IPS DF 4.7 (cell line): Measurements from ENCODE around the gene TTN.

Experiments used
- DNase-seq: peaks from one replicate; pipeline ENCODE4 v3.0.0-alpha.2; 2013; ENCODE audit warnings: low spot score; ENCODE audit errors: extremely low read depth

TTN gene

DNA sequence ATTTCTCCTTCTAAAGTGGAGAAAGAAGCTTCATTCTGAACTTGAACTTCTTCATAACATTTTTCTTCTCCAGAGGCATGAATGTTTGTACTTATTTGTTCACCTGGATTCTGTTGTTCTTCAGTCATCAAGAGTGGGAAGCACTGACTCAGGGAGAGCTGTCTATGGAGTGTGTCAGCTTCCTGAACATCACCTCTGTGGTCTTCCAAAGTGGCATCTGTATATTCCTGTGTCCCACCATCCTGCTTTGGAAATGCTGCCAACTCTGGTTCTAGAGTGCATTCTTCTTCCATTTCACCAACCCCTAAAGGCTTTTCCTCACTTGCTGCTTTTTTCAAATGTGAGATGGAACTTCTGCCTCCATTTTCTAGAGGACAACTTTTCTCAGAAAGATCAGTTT, 59.5 kb downstream of the TTN start:
- DNase-seq: no peak

DNA sequence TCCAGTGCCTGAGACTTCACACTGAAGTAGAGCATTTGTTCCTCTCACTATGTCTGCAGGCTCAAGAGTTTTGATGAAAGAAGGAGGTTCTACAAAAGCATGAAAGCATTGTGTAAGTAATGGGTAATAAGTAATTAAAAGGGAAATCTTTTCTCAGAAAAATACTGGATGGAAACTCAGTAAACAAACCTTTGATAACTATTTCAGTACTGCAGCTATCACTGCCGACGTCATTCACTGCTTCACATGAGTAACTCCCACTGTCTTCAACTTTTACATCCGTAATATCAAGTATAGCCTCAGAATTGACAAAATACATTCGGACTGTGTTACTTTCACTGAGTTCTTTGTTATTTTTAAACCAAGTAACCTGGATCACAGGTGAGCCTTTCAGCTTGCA, 72.7 kb downstream of the TTN start:
- no peak for DNase-seq

DNA sequence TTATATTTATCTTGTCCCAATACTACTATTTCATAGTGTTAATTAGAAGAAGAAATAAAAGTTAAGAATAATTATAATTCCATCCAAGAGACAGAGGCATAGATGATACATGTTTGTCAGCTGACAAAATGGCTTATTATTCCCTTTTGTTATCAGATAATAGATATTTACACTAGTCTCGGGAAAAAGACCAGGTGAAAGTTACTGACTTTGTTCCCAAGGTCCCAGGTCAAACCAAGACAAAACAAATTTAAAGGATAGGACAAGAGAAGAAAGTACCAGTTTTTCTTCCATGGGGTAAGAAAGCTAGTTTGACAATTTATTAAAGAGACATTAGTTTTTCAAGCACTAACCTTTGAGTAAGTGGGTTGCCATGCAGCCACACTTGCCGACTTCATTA, 73.2 kb downstream of the TTN start:
- DNase-seq: no peak

DNA sequence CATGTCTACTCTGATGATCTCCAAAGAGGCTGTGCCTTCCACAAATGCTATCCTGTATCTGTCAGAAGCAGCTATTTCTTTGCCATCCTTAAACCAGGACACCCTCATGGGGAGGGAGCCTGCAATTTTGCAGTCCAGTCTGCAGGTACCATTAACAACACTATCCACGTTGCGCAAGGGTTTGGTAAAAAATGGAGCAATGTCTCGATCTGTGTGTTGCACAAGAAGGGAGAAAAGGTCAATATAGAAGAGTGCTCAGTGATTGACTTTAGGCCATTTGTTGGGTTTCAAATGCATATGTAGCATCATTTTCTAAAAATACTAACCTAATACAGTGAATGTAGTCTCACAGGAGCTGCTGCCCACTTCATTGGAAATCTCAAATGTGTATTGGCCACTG, 74.3 kb downstream of the TTN start:
- no peak for DNase-seq

DNA sequence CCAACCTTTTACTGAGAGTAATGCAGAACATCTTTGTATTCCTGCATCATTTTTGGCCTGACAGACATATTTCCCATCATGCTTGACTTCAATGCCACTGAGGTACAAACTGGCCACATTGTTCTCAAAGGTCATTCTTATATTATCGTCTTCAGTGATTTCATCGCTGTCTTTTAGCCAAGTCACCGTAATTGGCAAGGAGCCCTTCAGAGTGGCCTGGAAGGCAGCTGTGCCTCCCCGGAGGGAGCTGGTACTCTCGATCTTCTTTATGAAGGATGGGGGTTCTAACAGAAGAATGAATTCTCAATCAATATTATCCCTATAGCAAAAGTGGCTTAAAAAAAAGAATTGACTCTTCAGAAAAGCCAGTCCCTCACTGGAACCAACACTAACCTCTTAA, 75.9 kb downstream of the TTN start:
- no peak for DNase-seq

DNA sequence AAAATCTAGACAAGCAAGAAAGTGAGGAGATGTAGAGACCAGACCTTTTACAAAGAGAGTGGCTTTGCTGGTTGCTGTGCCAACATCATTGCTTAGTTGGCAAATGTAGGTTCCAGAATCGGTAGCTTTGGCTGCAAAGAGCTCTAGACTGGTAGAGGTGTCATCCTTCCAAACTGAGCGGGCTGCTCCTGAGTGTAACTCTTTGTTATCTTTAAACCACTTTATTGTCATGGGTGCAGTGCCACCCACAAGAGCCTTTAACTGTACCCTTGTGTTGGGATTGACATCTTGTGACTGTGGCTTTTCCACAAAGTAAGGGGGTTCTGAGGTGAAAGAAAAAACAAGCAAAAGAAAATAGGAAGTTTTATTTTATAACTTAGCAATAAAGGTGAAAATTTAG, 77.2 kb downstream of the TTN start:
- no peak for DNase-seq

DNA sequence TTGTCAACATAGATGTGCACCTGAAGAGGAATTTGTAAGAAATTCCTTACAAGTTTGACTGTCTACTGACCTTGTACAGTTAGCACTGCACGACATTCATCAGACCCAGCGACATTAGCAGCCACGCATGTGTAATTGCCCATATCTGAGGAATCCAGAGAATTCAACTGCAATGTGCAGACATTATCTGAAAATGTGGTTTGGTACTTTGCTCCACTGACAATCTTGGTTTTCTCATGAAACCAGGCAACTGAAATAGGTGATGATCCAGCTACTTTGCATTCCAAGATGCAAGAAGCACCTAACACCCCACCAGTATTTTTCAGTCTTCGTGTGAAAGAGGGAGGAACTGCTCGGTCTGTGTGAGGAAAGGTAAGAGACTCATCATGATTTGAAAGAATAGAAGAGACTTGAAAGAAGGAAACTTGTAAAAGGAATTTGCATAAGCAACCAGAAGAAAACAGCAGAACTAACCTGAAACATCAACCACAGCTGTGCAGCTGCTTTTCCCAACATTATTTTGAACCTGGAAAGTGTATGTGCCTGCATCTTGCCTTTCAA, 83.4 kb downstream of the TTN start:
- no peak for DNase-seq

DNA sequence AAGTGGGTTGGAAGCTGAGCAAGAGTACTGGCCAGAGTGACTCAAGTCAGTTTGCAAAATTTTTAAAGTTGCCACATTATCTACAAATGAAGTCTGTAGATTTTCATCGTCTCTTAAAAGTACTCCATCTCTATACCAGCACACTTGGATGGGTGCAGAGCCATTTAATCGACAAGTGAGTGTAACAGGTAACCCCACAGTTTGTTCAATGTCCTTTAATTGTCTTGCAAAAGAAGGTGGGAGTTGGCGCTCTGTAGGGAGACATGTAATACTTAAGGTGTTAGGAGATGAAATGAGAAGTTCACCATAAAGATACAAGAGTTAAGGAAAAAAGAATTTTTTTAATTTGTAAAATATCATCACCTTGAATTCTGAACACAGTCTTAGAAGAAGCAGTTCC, 84.9 kb downstream of the TTN start:
- no peak for DNase-seq

DNA sequence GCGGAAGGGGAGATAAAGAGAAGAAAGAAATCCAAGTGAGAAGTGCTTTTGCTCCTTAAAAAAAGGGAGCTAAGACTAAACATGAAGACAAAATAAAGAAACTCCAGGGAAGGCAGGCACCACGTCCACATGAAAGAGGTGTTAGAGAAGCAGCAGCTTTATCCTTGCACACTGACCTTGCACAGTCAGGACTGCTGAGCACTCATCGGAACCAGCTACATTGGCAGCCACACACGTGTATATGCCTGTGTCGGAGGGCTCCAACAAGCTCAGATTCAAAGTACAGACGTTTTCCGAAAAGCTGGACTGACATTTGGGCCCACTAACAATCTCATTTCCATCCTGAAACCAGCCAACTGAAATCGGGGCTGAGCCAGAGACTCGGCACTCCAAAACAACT, 88.2 kb downstream of the TTN start:
- no peak for DNase-seq

DNA sequence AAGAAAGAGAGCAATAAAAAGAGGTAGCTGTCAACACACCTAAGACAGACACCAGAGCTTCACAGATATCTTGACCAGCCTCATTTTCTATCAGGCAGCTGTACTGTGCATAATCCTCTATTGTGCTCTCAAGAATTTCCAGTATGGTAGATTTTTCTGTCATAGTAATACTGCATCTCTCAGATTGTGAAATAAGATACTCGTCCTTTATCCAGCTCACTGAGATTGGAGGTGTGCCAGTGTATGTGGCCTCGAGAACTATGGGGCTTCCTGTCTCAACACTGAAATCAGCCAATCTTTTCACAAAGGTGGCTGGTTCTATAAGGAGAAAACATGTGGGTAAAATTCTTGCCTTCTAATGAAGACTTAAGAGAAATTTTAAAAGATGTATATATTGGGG, 88.9 kb downstream of the TTN start:
- no peak for DNase-seq

DNA sequence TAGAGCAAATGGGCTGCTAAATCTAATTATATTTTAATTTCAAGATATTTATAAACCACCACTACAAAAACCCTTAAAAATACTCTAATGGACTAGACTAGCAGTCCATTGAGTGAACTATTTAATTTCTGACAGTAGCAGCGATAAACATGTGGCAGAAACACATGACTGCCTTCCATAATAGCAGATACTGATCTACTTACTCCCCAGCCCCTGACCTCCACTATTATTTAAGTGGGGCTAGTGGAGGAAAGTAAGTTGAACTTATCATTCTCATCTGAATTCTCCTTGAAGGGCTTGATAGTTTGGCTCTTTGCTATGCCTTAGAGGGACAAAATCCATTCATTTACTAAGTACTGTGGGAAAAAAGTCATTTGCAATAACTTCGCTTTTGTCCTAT, 90.8 kb downstream of the TTN start:
- DNase-seq: no peak

DNA sequence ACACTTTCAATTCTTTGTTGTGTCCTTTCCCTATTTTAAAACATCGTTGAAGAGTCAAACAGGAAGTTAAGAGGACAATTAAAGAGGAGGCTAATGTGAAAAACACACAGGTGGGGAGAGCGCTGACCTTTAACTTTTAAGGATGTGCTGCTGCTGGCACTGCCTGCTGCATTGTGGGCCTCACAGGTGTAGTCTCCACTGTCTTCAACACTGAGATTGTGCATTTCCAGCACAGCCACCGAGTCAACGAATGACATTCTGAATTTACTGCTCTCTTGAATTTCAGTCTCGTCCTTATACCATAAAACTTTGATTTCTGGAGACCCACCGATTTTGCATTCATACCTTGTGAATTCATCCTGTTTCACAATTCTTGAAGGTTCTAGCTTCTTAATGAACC, 91.9 kb downstream of the TTN start:
- no peak for DNase-seq

DNA sequence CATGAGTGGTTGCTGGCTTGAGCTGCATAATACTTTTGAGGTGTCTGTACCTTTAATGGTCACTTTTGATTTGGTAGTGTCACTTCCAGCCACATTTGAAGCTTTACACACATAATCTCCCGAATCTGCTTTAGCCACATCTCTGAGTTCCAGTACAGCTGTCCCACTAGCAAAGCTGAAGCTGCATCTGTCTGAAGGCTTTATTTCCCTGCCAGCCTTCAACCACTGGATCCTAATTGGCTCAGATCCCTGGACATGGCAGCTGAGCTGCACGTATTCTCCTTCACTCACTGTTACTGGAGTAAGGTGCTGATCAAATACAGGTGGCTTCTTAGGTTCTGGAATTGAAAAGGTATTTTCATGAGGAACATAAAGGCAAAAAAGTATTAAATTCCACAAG, 99.7 kb downstream of the TTN start:
- no peak for DNase-seq

DNA sequence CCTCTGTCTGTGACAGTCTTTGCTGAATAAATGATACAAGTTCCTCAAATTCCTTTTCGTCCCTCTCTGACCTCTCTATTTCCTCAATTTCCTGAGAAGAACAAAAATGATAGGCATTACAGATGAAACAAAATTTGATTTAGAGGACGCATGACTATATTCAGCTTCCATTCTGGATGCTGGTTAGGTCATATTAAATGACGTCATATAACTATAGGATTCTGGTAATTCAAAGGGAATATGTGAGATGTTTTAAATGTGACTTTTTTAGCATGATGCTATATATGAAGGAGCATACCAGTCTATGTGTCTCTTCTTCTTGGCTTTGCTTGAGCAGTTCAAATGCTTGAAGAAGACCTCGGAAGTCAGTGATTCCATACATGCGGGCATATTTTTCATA, 102.3 kb downstream of the TTN start:
- no peak for DNase-seq

DNA sequence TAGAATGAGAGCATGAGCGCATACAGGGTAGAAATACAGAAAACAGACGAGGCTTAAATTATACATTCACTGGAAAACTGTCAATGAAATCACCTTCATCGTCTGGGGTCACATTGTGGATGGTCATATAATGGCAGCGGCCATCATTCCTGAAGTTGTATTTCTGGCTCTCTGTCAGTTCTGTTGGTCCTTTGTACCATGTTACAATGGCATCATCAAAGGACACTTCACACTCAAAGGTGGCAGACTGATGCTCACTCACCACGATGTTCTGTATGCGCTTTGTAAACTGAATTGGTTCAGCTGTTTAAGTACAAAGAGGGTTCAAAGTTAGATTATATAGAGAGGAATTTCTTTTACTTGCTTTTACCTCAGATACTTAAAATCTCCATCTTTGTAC, 104.9 kb downstream of the TTN start:
- DNase-seq: no peak

DNA sequence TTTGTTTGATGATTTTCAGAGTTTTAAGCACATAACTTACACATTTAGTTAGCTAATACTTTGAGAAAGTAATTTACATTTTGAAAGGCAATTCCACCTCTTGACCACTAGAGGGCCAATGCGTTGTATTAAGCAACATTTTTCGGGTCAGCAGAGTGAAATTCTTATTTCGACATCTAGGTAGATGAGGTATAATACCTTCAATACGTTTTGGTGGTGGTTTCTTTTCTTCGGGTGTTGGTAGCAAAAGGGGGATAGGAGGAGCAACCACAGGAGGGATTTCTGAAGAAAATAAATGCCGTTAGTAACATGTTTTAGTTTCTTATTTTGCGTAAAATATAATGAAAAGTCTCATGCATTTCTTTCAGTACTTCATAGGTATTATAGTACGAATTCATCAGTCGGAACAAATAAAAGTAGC, 106.3 kb downstream of the TTN start:
- no peak for DNase-seq

DNA sequence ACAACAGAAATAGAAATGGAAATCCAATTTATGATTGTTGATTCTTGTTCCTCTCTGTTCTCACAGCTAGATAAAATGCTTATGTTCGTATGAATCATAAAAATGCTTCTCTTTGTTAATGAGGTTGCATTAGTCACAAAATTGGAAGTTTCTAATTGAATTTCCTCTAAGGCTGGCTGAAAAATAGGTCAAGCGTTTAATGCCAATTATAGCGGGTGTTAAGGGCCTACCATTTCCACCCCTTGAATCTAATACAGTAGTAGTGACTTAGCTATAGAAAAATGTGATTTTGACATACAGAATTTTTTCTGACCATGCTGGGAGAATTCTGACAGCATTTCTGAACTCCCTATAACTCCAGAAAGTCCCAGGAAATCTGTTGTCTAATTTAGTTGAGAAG, 107.1 kb downstream of the TTN start:
- no peak for DNase-seq

DNA sequence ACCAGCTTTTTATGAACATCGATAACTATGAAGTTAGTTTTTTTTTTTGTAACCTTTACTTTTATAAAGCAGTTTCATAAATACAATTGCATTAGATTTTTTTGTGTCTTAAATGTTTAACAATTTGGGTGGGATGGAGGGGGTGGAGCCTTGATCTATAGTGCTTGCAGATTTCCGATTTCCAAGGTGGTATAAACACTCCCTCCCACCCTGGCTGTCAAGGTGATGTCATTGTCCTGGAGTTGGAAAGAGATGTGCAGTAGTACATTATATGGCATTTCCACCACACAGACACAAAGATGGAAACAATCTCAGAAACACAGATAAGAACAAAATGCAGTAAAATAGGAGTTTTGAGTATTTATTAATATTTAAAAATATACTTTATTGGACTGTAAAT, 114.4 kb downstream of the TTN start:
- DNase-seq: no peak

DNA sequence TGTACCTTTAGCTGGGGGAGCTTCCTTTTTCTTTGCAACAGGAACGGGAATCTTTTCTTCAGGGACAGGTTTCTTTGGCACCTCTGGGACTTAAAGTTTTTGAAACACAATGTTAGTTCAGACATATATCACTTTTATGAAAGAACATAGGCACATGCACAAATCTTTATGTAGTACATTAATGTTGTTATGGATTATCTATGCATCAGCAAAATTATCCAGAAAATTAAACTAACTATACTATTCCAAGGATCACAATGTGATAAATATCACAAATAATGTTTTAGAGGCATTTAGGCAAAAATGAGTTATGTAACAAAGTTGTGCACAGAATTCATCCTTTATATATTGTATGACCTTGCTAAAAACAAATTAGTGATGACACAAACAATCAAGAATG, 117.4 kb downstream of the TTN start:
- no peak for DNase-seq

DNA sequence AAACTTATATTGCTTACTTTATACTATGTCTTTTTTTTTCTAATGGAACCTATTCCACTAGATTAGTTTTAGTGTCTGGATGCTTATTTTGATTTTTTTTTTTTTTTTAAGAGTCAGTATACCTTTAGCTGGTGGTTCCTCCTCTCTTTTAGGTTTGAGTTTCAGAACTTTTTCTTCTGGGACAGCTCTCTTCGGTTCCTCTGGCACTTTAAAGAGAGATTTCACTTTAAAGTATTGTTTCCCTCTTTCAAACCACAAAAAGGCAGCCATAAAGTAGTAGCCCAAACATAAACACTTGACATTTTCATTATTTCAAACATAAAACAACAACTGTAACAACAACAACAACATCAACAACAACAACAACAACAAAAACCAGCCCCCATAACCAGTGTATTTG, 123.3 kb downstream of the TTN start:
- no peak for DNase-seq

DNA sequence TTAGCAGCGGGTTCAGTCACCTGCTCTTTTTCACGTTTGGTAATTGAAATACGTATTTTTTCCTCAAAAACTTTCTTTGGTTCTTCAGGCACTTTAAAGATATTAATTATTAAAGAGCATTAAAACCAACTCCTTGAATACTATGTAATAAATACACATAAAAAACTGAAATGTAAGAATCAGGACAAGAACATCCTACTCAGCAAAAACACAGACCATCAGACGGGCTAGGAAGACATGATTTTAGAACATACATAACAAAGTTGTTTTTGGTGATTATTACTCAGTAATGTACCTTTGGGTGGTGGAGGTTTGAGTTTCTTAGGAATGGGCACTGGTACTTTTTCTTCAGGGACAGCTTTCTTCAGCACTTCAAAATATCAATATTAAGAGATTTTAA, 126.1 kb downstream of the TTN start:
- DNase-seq: no peak

DNA sequence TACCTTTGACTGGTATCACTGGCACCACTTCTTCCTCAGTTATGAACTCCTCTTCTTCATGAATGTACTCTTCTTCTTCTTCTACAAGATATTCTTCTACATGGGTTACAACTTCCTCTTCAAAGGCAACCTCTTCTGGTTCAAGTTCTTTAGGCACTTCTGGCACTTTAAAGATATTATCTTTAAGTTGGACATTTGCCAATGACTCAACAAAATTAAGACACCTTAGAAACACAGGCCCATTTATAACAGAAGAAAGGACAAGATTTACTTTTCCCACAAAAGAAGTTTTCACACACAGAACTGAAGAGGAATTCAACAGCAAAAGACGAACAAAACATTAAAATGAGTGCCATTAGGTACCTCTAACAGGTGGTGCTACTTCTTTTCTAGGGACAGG, 127.3 kb downstream of the TTN start:
- DNase-seq: no peak

DNA sequence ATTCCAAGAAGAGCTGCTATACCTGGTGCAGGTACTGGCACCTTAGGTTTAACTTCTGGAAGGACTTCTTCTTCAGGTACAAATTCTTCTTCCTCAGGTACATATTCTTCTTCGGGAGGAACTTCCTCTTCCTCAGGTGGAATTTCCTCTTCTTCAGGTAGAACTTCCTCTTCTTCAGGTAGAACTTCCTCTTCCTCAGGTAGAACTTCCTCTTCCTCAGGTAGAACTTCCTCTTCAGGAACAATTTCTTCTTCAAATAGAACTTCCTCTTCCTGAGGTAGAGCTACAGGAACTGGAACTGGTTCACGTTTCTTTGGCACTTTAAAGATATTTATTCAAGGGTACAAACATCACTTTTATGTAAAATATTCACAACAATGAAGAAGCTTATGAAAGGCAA, 129.6 kb downstream of the TTN start:
- DNase-seq: no peak

DNA sequence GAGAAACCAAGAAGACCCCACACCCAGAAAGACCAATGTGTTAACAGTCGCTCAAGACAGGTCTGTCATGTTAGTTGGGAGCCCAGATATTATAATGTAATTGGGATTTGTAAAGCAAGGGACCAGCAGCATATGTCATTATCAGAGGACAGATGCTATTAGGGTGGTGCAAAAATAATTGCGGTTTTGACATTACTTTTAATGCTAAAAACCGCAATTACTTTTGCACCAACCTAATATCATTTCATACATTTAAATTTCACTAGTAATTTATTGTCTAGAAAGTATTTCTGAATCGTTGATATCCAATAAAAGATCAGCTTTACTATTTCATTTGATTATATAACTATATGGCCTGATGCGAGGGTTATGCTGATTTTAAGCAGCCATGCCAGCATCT, 131.2 kb downstream of the TTN start:
- no peak for DNase-seq
